ENCODE results near the gene COL23A1.

DNA sequence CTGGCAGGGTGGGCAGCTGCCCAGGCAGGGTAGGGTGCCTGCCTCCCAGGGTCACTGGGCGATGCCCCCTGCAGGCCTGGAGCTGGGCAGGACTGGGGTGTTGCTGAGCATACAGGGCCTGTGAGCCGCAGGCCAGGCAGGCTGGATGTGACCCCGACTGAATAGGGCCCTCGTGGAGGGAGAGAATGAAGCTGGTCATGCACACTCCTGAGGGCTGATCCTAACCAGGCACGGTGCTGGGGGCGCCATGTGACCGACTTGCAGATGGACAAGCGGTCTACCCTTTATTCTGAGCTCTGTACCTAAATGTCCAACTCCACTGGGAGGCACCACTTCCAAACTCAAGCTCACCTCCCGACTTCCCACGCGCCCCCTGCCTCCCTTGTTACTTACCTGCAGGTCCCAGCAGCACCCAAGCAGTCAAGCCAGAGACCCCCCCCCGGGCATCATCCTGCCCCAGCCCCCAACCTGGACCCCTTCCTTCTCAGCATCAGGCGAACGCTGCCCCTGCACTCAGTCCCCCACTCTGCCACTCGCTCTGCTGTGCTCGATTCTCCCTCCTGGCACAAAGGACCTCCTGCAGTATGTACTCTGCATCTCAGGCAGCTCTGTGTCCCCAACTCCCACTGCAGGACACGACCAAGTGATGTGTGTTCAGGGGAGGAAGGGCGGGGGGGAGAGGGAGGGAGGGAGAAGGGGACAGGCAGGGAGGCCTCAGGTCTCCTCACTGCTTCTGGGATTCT is 280.8 kb downstream of the COL23A1 start:
- TF ChIP-seq, protein P1, sequence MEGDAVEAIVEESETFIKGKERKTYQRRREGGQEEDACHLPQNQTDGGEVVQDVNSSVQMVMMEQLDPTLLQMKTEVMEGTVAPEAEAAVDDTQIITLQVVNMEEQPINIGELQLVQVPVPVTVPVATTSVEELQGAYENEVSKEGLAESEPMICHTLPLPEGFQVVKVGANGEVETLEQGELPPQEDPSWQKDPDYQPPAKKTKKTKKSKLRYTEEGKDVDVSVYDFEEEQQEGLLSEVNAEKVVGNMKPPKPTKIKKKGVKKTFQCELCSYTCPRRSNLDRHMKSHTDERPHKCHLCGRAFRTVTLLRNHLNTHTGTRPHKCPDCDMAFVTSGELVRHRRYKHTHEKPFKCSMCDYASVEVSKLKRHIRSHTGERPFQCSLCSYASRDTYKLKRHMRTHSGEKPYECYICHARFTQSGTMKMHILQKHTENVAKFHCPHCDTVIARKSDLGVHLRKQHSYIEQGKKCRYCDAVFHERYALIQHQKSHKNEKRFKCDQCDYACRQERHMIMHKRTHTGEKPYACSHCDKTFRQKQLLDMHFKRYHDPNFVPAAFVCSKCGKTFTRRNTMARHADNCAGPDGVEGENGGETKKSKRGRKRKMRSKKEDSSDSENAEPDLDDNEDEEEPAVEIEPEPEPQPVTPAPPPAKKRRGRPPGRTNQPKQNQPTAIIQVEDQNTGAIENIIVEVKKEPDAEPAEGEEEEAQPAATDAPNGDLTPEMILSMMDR (IDR thresholded peaks at IDR 0.05; ENCODE audit: low read depth, low read length), result no peak
- no peak for TF ChIP-seq EZH2phosphoT487 (IDR thresholded peaks at IDR 0.05; ENCODE audit: low read depth)

All from OCI-LY3 (cell line).